Measurements from ENCODE around the gene MVB12A.
A peak's percentile ranks its signal among the peaks of the same experiment; 100 is the strongest.

MVB12A gene

DNA sequence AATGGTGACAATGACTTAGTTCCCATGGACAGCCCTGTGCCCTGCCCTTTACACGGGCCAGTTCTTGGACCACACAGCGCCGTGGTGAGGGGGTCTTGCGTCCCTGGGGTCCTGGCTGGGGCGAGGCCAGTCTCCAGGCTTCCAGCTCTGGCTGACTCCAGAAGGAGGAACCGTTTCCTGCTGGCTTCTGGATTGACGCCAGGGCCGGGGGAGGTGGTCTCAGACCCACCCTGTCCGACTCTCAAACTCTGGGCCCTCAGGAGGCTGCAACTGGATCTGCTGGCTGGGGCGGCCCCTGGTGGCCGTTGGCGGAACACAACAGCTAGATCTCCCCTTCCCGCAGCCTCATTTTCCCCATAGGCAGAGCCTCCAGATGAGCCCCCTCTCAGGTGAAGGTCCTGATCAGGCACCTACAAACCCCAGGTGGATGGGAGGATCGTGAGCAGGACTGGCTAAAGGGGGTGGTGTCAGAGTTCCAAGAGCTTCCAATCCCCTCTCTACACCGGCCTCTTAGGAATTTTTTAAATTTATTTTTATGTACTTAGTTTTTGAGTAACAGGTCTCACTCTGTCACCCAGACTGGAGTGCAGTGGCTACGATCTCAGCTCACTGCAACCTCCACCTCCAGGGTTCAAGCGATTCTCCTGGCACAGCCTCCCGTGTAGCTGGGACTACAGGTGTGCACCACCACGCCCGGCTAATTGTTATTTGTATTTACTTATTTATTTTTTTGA lies 33.8 kb upstream of the MVB12A start:
- TF ChIP-seq, protein P1, sequence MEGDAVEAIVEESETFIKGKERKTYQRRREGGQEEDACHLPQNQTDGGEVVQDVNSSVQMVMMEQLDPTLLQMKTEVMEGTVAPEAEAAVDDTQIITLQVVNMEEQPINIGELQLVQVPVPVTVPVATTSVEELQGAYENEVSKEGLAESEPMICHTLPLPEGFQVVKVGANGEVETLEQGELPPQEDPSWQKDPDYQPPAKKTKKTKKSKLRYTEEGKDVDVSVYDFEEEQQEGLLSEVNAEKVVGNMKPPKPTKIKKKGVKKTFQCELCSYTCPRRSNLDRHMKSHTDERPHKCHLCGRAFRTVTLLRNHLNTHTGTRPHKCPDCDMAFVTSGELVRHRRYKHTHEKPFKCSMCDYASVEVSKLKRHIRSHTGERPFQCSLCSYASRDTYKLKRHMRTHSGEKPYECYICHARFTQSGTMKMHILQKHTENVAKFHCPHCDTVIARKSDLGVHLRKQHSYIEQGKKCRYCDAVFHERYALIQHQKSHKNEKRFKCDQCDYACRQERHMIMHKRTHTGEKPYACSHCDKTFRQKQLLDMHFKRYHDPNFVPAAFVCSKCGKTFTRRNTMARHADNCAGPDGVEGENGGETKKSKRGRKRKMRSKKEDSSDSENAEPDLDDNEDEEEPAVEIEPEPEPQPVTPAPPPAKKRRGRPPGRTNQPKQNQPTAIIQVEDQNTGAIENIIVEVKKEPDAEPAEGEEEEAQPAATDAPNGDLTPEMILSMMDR (IDR thresholded peaks at IDR 0.05; ENCODE audit: low read depth, low read length, missing control alignments): peak; percentile 98
- no peak for DNase-seq (ENCODE audit: low read depth)
- H3K4me3 ChIP-seq (ENCODE audit: low read depth, low read length): no peak overlapping the region

GRCh38 chr19:17389288-17389687 lies 30.6 kb upstream of the MVB12A start:
- TF ChIP-seq, protein P1 (IDR thresholded peaks at IDR 0.05; ENCODE audit: low read depth, low read length, missing control alignments): no peak
- H3K4me3 ChIP-seq (ENCODE audit: low read depth, low read length): no peak overlapping the region
- no peak for DNase-seq (ENCODE audit: low read depth)

DNA sequence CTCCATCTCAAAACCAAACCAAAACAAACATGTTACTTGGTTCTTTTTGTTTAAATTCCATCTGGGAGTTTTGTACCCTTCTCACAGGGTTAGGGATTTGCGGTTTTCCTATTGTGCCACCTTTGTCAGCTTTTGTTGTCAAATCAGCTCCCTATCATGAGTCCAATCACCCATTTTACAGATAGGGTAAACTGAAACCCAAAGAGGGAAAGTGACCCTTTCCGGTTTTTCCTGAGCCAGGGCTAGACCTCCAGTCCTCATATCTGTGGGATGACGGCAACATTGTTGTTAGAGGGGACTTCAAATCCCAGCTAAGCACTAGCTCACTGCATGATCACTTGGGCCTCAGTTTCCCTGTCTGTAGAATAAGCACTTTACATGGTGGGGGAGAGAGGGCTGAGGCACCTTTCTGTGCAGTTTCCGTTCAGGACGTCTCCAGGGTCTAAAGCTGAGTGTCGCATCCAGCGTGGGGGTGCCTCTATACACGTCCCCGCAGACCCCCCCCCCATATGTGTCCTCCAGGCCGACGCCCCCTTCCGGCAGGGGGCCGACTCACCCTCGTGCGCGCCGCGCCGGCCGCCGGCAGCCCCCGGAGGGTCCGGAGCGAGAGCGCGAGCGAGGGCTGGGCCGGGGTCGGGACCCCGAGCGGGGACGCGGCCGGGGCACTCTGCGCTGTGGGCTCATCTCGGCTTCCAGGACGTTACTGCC lies 29.7 kb upstream of the MVB12A start:
- TF ChIP-seq, protein P1 (IDR thresholded peaks at IDR 0.05; ENCODE audit: low read depth, low read length, missing control alignments): peak; percentile 9

DNA sequence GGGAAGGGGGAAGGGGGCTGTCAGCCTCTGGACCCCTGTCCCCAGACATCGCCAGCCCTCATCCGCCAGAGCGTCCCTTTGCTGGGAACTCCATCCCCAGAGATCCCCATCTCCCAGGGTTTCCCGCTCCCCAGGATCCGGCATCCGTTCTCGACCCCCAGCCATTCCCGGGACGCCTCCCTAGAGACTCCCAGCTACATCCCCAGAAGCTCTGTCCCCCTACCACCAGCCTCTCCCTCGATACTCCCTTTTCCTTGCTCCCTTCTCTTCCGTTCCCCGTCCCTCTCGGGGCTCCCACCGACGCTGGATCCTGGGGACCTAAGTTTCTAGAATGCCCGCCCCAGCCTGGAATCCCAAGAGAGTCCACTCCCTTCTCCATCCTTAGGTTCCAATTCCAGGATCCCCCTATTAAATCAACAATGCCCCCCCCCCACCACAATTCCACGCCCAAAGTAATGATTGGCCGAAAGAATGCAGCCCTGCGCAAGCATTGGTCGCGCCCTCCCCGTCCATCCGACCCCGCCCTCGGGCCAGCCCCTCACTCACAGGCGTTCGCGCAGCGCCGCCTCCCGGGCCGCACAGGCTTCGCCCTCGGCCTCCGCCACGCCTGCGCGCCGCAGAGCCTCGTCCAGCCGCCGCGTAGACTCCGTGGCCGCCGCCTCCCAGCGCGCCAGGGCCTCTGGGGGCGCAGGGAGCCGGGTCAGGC lies 29.0 kb upstream of the MVB12A start:
- TF ChIP-seq, protein P1 (IDR thresholded peaks at IDR 0.05; ENCODE audit: low read depth, low read length, missing control alignments): peak; percentile 68
- DNase-seq (ENCODE audit: low read depth): no peak
- H3K4me3 ChIP-seq (ENCODE audit: low read depth, low read length): peak overlapping the region; percentile 39

More for the DNA sequence above, 29.7 kb upstream of the MVB12A start:
- peak overlapping the region; percentile 39 for H3K4me3 ChIP-seq (ENCODE audit: low read depth, low read length)
- DNase-seq (ENCODE audit: low read depth): no peak

DNA sequence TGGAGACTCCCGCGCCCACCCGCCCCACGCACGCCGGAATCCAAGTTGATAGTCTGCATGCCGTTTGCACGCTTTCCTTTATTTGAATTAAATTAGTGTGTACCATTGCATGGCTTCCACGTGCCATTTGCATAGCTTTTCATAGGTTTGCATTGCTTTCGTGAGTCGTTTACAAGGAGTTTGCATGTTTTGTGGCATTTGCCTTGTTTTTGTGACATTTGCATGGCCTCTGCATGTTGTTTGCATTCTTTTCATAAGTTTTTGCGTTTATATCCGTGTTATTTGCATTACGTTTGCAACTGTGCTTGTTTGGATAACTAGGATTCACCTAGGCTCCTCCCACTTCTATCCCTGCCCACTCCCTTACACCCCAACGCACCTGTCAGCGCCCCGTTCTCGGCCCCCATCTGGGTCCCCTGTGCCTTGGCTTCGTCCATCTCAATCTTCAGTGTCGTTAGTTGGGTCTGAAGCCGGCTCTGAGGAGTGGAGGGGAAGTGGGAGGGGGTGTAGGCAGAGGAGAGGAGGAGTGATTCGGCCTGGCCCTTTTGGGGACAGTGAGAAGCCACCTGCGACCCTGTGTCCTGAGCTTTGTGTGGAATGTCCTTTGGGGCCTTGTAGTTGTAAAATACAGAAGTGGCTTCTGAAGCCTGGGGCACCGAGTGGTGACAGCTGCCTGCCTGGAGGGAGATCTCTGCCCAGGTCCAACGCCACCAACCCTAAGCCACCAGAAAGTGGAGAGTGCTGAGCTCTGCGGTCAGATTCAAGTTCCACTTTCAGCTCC lies 28.3 kb upstream of the MVB12A start:
- no peak for DNase-seq (ENCODE audit: low read depth)
- H3K4me3 ChIP-seq (ENCODE audit: low read depth, low read length): peak overlapping the region; percentile 20
- TF ChIP-seq, protein P1 (IDR thresholded peaks at IDR 0.05; ENCODE audit: low read depth, low read length, missing control alignments): no peak

DNA sequence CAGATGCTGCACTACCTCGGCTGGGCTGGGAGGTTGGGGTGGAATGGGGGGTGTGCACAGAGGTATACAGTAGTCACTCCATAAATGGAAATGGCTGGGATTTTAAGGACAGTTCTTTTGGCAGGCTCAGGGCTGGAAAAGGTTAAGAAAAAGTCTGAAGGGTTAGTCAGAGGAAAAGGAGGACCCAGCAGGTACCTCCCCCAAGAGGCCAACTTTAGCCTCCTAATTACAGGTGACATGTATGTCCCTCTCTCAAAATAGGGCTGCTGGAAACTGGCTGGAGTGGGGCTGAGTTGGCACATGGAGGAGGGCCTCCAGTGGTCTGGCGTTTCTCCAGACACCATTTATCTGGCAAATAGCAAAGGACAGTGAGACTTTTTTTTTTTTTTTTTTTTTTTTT lies 26.8 kb upstream of the MVB12A start:
- DNase-seq (ENCODE audit: low read depth): no peak
- no peak overlapping the region for H3K4me3 ChIP-seq (ENCODE audit: low read depth, low read length)
- TF ChIP-seq, protein P1 (IDR thresholded peaks at IDR 0.05; ENCODE audit: low read depth, low read length, missing control alignments): no peak
